GM23248 (cell line): ENCODE data around the gene WDTC1.
"Not testable (repeated sequence)": the region's sequence is repeated elsewhere in the genome, so short reads cannot be mapped to it uniquely, and the experiment has no call there.

ENCODE experiments used
- EZH2 ChIP-seq: fragments of 200-600 bp; sonication (generic); IDR thresholded peaks from 2 replicates; pipeline ENCODE4 v1.6.1; 2018; ENCODE audit warnings: antibody characterized with exemption, mild to moderate bottlenecking; ENCODE audit not compliant: insufficient read depth, poor library complexity, severe bottlenecking
- EZH2phosphoT487 ChIP-seq: fragments of 200-600 bp; sonication (generic); IDR thresholded peaks from 2 replicates; pipeline ENCODE4 v1.6.1; 2018; ENCODE audit warnings: antibody characterized with exemption, moderate library complexity, mild to moderate bottlenecking, low read depth; ENCODE audit not compliant: insufficient read depth

DNA sequence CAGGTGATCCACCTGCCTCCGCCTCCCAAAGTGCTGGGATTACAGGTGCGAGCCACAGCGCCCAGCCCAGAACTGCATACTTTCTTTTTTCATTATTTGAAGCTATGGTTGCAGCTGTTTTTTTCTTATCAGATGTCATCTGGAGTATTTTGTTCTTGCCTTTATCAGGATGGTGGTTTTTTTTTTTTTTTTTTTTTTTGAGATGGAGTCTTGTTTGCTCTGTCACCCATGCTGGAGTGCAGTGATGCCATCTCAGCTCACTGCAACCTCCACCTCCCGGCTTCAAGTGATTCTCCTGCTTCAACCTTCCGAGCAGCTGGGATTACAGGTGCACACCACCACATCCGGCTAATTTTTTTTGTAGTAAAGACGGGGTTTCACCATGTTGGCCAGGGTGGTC is 51.4 kb downstream of the WDTC1 start:
- not testable (repeated sequence) for TF ChIP-seq EZH2, EZH2phosphoT487
